Left renal pelvis (tissue), 4 donors: Measurements from ENCODE around the gene GLIPR1L1. TPM values are rescaled to one million over a fixed set of nuclear protein-coding genes. Genes with fewer than 3 reads are reported as not detected.
A peak's percentile ranks its signal among the peaks of the same experiment; 100 is the strongest.
"Not testable (repeated sequence)": the region's sequence is repeated elsewhere in the genome, so short reads cannot be mapped to it uniquely, and the experiment has no call there.

Source experiments
- DNase-seq, 4 donors: peaks; one replicate each; pipeline ENCODE4 v3.0.0-alpha.2; 2013; ENCODE audit warnings: low read depth in 4 of 4, low spot score in 3 of 4
- polyA plus RNA-seq, 4 donors: library from polyadenylated mRNA; unstranded; fragments of 120-200 nt; gene quantifications; one replicate each; pipeline ENCODE4 v1.2.1, GENCODE V29; 2013; ENCODE audit not compliant: insufficient read length in 4 of 4

The GLIPR1L1 gene
- polyA plus RNA-seq, 4 donors: 0.33 to 0.85 (median 0.70) TPM; not detected in 1

GRCh38 chr12:75346215-75346614 is 11.7 kb downstream of the GLIPR1L1 start:
- DNase-seq: not testable (repeated sequence)

- DNase-seq: no peak
These were observed 15.5 kb downstream of the GLIPR1L1 start for GRCh38 chr12:75349946-75350345.

DNA sequence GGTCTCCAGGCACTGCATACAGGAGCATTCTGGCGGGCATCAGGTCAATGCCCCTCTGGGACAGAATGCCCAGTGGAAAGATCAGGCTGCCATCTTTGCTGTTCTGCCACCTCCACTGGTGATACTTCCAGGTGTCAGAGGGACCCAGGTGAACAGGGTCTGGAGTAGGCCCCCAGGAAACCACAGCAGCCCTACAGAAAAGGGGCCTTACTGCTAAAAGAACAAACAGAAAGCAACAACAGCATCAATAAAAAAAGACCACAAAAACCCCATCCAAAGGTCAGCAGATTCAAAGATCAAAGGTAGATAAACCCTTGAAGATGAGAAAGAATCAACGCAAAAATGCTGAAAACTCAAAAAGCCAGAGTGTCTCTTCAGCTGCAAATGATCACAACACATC is 15.9 kb downstream of the GLIPR1L1 start:
- DNase-seq: no peak

GRCh38 chr12:75354011-75354410 is 19.5 kb downstream of the GLIPR1L1 start:
- no peak for DNase-seq

DNA sequence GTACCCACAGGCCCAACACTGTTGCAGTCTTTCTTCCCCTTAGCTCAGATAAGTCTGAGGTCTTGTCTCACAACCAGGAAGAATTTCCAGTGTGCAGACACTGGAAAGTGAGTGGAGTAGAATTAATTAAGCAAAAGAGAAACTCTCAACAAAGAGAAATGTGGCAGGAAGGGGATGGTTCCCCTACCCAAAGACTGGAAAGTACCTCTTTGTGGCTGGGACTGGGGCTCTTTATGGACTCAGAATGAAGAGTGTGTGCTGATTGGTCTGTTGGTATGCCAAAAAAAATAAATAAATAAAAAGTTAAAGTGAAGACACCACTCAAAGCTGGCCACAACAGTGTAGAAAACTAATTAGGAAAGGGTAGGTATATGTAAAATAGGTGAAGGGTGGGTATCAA is 26.4 kb downstream of the GLIPR1L1 start:
- no peak for DNase-seq

- no peak for DNase-seq
These were observed 26.9 kb downstream of the GLIPR1L1 start for GRCh38 chr12:75361408-75361807.

DNA sequence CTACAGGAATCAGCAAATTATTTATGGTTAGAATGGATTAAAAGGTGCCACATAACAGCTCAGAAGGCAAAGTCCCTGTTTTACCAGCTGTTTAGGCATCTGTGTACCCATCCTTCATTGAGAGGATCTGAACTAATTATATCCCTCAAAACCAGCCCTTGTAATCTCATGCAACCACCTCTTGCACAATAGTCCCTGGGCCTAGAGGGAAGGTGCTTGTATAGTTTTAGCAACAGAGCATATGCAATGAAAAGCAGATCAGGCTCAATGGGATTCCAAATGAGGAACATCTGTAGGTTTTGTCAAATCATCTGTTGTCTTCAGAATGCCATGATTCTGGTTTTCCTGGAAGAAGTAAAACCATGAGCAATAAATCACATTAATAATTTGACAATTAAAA is 30.4 kb downstream of the GLIPR1L1 start:
- no peak for DNase-seq

DNA sequence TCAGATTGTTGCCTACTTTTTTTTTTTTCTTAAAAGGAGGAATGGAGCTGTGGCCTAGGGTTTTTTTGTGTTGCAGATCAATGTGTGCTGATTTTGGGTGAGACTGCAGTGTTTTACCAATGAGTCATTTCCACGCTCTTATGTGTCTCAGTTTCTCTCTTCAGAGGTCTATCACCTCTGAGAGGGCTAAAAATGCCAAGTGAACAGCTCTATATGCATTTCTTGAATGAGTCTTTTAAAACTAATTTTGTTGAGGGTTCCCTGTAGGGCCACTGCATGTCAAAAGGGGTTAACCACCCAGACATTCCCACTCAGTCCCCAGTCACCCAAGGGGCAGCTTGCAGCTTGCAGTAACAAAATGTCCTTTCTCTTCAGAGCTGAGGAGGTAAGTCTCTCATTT is 32.2 kb downstream of the GLIPR1L1 start:
- DNase-seq: no peak

DNA sequence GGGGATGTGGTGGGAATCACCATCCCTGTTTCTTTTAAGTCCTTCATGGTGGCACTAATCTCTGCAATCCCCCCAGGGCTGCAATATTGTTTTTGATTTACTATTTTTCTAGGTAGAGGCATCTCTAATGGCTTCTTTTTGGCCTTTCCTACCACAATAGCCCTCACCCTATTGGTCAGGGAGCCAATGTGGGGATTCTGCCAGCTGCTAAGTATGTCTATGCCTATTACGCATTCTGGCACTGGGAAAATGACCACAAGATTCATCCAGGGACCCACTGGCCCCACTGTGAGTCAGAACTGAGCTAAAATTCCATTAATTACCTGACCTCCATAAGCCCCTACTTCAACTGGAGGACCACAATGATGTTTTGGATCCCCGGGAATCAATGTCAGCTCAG is 40.5 kb downstream of the GLIPR1L1 start:
- DNase-seq: no peak

DNA sequence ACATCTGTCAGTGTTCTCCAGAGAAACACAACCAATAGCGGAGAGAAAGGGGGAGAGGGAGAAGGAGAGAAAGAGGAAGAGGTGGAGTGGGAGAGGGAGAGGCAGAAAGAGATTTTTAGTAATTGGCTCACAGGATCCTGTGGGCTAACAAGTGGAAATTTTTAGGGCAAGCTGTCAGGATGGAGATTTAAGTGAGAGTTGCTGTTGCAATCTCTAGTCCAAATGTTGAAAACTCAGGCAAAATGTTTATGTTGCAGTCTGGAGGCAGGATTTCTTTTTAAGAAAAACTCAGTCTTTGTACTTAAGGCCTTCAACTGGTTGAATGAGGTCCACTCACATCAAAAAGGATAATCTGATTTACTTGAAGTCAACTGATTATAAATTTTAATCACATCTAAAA is 43.9 kb downstream of the GLIPR1L1 start:
- no peak for DNase-seq

DNA sequence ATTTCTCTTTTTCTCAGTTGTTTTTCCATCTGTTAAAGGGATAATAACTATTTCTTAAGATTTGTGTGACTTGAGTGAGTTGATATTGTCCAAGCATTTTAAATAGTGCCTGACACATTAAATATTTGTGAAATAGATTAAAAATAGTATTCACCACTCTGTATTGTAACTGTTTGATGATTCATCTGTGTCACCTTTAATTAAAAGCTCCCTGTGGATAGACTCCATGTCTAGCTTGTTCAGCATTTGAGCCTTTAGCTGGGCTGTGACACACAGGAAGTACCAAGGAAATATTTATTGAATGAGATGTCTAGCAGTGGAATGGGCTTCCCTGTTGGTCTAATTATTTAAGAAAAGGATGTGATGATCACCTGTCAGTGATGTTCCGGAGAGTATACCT is 54.6 kb downstream of the GLIPR1L1 start:
- DNase-seq: no peak

DNA sequence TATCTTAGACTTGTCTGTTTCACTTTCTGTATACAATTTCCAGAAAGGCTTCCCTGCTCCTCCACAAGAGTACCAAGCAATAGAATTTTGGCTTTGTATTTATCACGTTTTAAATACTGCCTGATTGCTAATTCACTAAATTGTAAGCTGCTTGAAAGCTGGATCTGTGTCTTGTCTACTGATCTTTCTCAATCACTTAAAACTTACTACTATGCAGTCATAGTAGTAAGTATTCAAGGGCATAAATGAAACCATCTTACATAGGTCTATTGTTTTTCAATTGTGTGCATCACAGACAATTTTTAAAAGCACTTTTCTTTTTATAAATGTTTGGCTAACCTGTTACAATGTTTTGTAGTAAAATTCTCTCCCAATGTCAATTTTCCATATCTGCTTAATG is 55.2 kb downstream of the GLIPR1L1 start:
- no peak for DNase-seq

DNA sequence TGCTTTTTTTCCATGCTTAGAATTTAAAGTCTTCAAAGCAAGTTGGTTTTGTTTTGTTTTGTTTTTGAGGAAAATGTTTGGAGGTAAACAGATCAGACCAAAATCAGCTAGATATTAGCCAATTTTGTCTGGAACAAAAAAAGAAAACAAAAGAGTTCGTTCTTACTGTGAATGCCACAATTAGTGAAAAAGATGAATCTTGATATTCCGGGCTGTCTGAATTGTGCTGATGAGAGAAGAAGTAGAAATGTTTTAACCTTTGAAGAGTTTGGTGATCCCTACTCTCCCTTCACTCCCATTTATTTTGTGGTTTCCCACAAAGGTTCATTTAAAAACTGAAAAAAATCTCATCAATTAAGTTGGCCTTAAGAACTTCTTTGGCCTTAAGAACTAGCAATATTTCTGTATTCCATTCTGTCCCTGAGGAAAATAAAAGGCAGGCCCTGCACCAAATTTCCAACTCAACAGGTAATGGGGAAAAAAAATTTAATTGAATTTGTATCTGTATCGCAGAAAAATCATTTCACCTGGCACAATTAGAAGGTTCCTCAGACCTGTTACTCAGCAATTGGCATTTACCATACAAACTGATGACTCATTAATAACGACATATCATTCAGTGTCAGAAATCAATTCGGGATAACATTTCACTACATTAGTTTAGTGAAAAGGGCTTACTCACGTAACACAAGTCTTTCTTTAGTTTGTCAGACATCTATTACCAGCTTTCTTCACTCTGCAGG is 55.9 kb downstream of the GLIPR1L1 start:
- DNase-seq: no peak

DNA sequence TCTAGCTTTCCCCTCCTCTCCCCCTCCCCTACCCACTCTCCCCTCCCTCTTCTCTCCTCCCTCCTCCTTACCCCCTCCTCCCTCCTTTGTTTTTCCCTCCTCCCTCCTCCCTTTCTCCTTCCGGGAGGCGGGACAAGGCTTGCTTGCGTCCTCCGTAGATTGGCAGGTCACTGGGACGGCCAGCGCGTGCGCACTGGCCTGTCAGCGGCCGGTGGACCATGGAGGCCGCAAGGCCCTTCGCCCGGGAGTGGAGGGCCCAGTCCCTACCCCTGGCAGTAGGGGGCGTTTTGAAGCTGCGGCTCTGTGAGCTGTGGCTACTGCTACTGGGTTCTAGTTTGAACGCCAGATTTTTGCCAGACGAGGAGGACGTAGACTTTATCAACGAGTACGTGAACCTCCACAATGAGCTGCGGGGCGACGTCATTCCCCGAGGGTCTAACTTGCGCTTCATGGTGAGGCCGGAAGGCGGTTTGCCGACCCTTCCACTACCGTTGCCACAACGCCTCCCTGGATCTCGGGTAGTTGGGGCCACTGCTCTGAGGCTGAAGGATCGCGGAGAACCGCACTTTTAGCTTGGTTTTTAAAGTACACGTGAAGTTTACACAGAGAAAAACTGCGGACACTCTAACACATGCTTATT is 56.5 kb downstream of the GLIPR1L1 start, which contains the start of gene GLIPR1L2:
TSS of gene GLIPR1L2 (plus strand) at position 191 of the 640 bp plus-strand sequence. CDS start at position 219, 28 bp downstream.
- DNase-seq: peak; percentile 90 to 92 (median 90)

- no peak for DNase-seq
These were observed 69.8 kb downstream of the GLIPR1L1 start for GRCh38 chr12:75404231-75404630.

DNA sequence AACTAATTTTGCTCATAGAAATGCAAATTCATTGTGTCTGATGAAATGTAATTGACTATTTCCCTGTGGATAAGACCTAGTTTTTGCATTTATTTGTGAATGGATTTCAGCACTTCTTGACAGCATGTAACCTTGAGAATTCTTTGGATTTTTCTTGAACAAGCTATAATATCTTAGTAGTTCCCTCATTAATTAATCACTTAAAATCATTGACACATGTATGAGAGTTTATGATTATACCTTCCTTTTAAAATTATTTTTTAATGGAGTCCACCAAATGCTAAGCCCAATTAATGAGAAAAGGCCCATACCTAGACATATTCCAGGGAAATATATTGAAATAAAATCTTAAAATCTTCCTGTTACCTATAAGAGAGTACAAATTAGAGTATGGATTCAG is 73.2 kb downstream of the GLIPR1L1 start:
- no peak for DNase-seq

DNA sequence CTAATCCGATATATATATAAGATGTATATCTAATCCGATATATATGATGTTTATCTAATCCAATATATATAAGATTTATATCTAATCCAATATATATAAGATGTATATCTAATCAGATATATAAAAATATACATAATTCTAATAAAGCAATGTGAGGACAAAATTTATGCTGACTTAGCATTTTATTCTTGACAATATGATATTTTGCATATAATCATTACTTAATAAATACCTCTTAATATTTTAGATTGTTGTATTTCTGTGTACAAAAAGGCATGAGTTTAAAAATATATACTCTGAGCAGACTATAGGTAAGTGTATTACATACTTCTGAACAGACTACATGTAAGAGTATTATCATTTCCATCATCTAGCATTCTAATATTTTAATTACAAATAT is 75.4 kb downstream of the GLIPR1L1 start:
- no peak for DNase-seq

DNA sequence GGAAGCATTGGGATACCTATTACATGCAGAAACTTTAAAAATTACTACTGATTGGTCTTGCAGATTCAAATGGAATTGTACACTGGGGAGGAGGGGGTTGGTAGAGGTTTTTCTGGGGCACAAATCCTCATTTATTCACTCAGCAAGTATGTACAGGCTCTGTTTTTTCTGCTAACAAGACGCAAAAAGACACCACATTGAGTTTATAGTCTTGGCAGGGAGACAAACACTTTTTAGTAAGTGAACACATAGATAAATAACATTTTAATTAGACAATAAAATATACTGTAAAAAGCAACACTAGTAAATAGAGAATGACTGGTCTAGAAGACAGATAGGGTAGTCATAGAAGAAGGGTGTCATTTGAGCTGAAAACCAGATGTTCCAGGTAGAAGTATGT is 80.2 kb downstream of the GLIPR1L1 start:
- DNase-seq: no peak

DNA sequence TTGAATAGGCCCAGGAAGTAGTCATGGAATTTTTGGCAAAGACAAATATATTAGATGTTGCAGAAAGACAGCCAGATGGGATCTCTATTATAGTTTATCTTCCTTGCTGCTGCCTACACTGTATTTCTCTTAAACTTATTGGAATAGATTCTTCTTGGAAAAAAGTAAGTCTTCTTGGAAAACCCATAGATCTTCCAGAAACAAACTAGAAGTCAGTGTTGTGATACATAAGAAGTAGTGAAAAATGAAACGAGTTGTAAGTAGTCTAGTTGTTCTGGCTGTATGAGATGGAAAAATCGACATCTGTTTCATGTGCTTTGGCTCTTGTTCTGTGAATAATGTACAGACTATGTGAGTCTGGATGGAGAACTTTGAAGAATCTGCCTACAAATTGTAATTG is 85.4 kb downstream of the GLIPR1L1 start:
- no peak for DNase-seq
